Tibial nerve (tissue), 4 donors: ENCODE results near the gene APOO.

Experiments
- CTCF ChIP-seq, 5 experiments: fragments of 200-600 bp in 3 of 5; fragments of 450-650 bp in 2 of 5; sonication (generic) in 3 of 5; IDR thresholded peaks; one replicate each; pipeline ENCODE4 v1.5.1; 2016 to 2019; ENCODE audit warnings: antibody characterized with exemption in 5 of 5, mild to moderate bottlenecking in 3 of 5, moderate library complexity in 2 of 5
- EP300 ChIP-seq, 2 donors: sonication (generic); formaldehyde crosslinking; IDR thresholded peaks; one replicate each; pipeline ENCODE4 v1.6.1; 2017; ENCODE audit warnings: antibody characterized with exemption in 2 of 2, mild to moderate bottlenecking in 1 of 2

GRCh38 chrX:23795221-23795620 lies 112.5 kb downstream of the APOO start:
- TF ChIP-seq CTCF (IDR thresholded peaks at IDR 0.05) (no peak), EP300 (IDR thresholded peaks at IDR 0.05) (no peak)
